Ovary (tissue), 9 donors: ENCODE results near the gene FAP. TPM values are rescaled to one million over a fixed set of nuclear protein-coding genes. Genes with fewer than 3 reads are reported as not detected.

Experiments
- DNase-seq, 5 donors: peaks; one replicate each; pipeline ENCODE4 v3.0.0-alpha.2; 2019 to 2020
- H3K27ac ChIP-seq, 2 donors: fragments of 200-600 bp; one replicate each; pipeline versions ENCODE4 v1.5.1 to v1.8.0; 2019 to 2022
- H3K27me3 ChIP-seq: fragments of 200-600 bp; one replicate; pipeline ENCODE4 v1.8.0; 2022
- H3K36me3 ChIP-seq: fragments of 200-600 bp; sonication (generic); one replicate; pipeline ENCODE4 v1.5.1; 2019
- H3K4me1 ChIP-seq: one replicate; pipeline ENCODE4 v1.8.1; 2013; ENCODE audit warnings: mild to moderate bottlenecking, moderate library complexity; ENCODE audit not compliant: insufficient read depth
- H3K4me3 ChIP-seq: fragments of 200-600 bp; sonication (generic); one replicate; pipeline ENCODE4 v1.5.1; 2017
- H3K9me3 ChIP-seq, 2 donors: fragments of 200-600 bp in 1 of 2; sonication (generic) in 1 of 2; one replicate each; pipeline versions ENCODE4 v1.5.1 to v1.8.1; 2013 to 2019; ENCODE audit warnings: mild to moderate bottlenecking in 1 of 2, moderate library complexity in 1 of 2
- EP300 ChIP-seq: sonication (generic); formaldehyde crosslinking; IDR thresholded peaks from one replicate; pipeline ENCODE4 v1.6.1; 2017; ENCODE audit warnings: antibody characterized with exemption
- POLR2A ChIP-seq: fragments of 450-650 bp; IDR thresholded peaks from one replicate; pipeline ENCODE4 v1.6.1; 2017; ENCODE audit warnings: antibody characterized with exemption, mild to moderate bottlenecking, moderate library complexity
- WGBS, 3 donors: extraction: QIAGEN DNeasy Blood & Tissue Kit in 1 of 3; methylation state at CpG; one replicate each; pipeline versions ENCODE4 v1.1.5 to v1.1.7; 2013 to 2017; 5-methylcytosine and 5-hydroxymethylcytosine counted together
- intact Hi-C, 4 donors: fragments of 100-400 bp; cut with DNase I; formaldehyde crosslinking; loops; one replicate each; pipeline versions ENCODE4 v1.11.0 to v1.15.1; 2022 to 2023
- polyA plus RNA-seq, 2 donors: library from polyadenylated mRNA; stranded (reverse); fragments of 200-250 nt in 1 of 2; fragments of 350-450 nt in 1 of 2; fragmentation: Illumina TruSeq in 1 of 2; extraction: RNeasy Lipid Tissue Mini Kit (QIAGEN cat#74804) in 1 of 2; gene quantifications; one replicate each; pipeline ENCODE4 v1.2.3, GENCODE V29; 2013 to 2014
- total RNA-seq, 7 donors: library from RNA; depleted of rRNA in 2 of 7; stranded (reverse); fragments of >200 nt in 2 of 7; fragmentation: NEBNext Ultra II Directional in 3 of 7; extraction: Animal tissue kit (Norgen Biotek cat#: 25700) in 3 of 7; gene quantifications; one replicate each; pipeline versions ENCODE4 v1.1.0 to v1.2.4, GENCODE V29; 2016 to 2023
- TF ChIP-seq, protein P1 (sequence below), 3 donors: fragments of 450-650 bp in 2 of 3; fragments of 200-600 bp in 1 of 3; IDR thresholded peaks; one replicate each; pipeline versions ENCODE4 v1.5.1 to v1.8.0; 2016 to 2022; ENCODE audit warnings: antibody characterized with exemption in 3 of 3, mild to moderate bottlenecking in 1 of 3
- donor health status: DM: no; HTN: no; CAD: no; lungs with moderate emphysema.
- donor health status: DM: no; HTN: no; CAD: no.
- donor health status: Bipolar disorder and iron deficiency.
- donor health status: DM: yes; HTN: yes; CAD: no.
- donor health status: DM: no; HTN: no; CAD: no.
- donor health status: DM: yes; HTN: yes; CAD: no.

FAP gene
- total and polyA plus RNA-seq, 9 donors = 0.76 to 11.6 (median 2.3) TPM

DNA sequence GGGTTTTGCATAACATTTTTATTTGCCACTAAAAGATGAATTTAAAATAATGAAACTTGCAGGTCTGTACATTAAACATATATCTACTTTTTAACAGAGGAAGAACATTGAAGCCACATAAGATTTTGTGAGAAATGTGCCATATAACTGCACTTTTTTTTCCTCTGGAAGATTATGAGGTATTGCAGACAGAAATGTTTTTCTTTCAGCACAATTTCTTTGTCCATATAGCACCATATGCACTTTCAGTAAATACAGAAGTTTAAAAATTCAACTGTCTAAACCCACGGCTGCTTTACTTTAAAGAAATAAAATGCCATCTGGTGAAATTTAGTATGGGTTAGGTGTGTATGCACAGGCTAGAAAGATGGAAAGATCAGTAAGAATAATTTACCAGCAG is 470 bp upstream of the FAP start:
- WGBS, 3 donors = 53 to 72% (median 65%) methylated on average over 1 of the region's 1 CpG
- Histone ChIP-seq H3K4me1 (peaks cover 2% of the 10 kb centered on the region), H3K36me3 (no peaks in the 10 kb centered on the region), H3K27ac (no peak overlapping the region), H3K9me3 (no peaks in the 10 kb centered on the region), H3K27me3 (no peaks in the 10 kb centered on the region), H3K4me3 (no peak overlapping the region)
- no peak for DNase-seq
- intact Hi-C loops = no loop called here
- TF ChIP-seq, protein P1, sequence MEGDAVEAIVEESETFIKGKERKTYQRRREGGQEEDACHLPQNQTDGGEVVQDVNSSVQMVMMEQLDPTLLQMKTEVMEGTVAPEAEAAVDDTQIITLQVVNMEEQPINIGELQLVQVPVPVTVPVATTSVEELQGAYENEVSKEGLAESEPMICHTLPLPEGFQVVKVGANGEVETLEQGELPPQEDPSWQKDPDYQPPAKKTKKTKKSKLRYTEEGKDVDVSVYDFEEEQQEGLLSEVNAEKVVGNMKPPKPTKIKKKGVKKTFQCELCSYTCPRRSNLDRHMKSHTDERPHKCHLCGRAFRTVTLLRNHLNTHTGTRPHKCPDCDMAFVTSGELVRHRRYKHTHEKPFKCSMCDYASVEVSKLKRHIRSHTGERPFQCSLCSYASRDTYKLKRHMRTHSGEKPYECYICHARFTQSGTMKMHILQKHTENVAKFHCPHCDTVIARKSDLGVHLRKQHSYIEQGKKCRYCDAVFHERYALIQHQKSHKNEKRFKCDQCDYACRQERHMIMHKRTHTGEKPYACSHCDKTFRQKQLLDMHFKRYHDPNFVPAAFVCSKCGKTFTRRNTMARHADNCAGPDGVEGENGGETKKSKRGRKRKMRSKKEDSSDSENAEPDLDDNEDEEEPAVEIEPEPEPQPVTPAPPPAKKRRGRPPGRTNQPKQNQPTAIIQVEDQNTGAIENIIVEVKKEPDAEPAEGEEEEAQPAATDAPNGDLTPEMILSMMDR (IDR thresholded peaks at IDR 0.05) = no peak
- no peak for TF ChIP-seq EP300
- TF ChIP-seq POLR2A = no peak

DNA sequence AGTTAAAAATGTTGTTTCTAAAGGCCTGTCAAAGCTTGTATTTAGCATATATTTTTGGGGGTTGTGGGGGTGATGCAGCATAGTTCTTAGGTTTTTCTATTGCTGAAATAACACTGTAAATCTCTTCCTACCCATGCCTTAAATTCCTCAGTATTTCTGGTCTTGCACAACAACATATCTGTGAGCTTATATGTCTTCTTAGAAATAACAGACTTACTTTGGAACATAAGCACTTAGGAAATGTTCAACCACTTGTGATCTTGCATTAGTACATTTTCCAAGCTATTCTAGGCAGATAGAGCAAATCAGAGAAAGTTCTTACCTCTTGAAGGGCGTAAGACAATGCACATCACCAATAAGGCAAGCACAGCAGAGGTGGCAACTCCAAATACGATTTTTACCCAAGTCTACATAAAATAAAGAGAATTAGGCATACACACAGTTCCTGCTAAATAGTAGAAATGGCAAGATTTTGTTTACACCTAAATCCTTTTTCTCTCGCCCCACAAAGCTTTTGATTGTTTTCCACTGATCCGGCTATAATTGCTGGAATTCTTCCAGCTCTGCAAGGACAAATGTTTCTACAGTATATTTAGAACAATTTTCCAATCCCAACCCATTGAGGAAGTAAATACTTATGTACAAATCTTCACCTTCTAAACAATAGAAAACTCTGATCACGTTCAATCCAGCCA is 512 bp downstream of the FAP start:
- WGBS, 3 donors = 18 to 21% (median 19%) methylated on average over 5 of the region's 5 CpGs
- peak overlapping the region; percentile 6 for H3K4me3 ChIP-seq
- H3K9me3 ChIP-seq = no peaks in the 10 kb centered on the region
- no peak overlapping the region for H3K27ac ChIP-seq
- DNase-seq = no peak
- TF ChIP-seq, protein P1 (IDR thresholded peaks at IDR 0.05) = no peak
- TF ChIP-seq EP300 (no peak), POLR2A (no peak)
- intact Hi-C loops = no loop called here
- H3K4me1 ChIP-seq = peaks cover 2% of the 10 kb centered on the region
- no peaks in the 10 kb centered on the region for H3K36me3 ChIP-seq
- H3K27me3 ChIP-seq = no peaks in the 10 kb centered on the region

DNA sequence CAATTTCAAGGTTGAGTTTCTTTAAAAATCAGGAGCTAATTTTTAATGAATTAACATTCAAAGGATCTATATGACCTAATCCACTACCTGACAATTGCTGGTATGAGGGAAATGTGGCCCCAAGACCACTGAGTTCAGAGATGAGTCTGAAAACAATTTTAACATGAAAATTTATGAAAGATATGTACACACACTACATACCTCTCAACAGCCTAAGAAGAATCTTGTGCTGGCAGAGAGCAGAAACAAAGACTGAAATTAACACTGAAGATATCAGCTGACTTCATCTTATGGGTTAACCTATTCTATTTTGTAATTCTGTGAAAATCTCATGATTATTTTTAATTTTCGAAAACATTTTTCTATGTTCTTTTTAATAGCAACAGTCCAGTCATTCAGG is 1.7 kb downstream of the FAP start:
- DNase-seq = no peak
- H3K36me3 ChIP-seq = no peaks in the 10 kb centered on the region
- intact Hi-C loops = no loop called here
- no peaks in the 10 kb centered on the region for H3K27me3 ChIP-seq
- peaks cover 2% of the 10 kb centered on the region for H3K4me1 ChIP-seq
- no peaks in the 10 kb centered on the region for H3K9me3 ChIP-seq
- WGBS, 3 donors = 72 to 82% (median 74%) methylated on average over 1 of the region's 1 CpG
- TF ChIP-seq POLR2A (no peak), EP300 (no peak)
- TF ChIP-seq, protein P1 (IDR thresholded peaks at IDR 0.05) = no peak
- no peak overlapping the region for H3K27ac ChIP-seq
- H3K4me3 ChIP-seq = no peak overlapping the region

DNA sequence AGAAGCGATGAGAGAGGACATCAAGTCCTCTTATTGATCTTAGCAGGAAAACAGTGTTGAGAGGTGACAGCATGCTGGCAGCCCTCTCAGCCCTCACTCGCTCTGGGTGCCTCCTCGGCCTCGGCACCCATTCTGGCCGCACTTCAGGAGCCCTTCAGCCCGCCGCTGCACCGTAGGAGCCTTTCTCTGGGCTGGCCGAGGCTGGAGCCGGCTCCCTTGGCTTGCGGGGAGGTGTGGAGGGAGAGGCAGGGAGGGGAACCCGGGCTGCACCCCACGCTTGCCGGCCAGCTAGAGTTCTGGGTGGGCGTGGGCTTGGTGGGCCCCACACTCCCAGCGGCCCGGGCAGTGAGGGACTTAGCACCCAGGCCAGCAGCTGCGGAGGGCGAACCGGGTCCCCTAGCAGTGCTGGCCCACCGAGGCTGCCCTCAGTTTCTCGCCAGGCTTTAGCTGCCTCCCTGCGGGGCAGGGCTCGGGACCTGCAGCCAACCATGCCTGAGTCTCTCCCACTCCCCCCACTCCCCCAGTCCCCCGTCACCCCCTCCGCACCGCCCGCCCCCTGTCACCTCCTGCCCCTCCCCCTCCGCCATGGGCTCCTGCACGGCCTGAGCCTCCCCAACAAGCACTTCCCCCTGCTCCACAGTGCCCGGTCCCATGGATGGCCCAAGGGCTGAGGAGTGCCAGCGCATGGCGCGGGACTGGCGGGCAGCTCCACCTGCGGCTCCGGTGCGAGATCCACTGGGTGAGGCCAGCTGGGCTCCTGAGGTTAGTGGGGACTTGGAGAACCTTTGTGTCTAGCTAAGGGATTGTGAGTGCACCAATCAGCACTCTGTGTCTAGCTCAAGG is 8.4 kb downstream of the FAP start:
- H3K4me3 ChIP-seq = no peak overlapping the region
- intact Hi-C loops = no loop called here

More for the DNA sequence above, 8.4 kb downstream of the FAP start:
- TF ChIP-seq, protein P1 (IDR thresholded peaks at IDR 0.05) = no peak
- TF ChIP-seq EP300 = no peak
- no peak for TF ChIP-seq POLR2A
- no peak for DNase-seq
- no peaks in the 10 kb centered on the region for H3K9me3 ChIP-seq
- WGBS, 3 donors = 96 to 99% (median 98%) methylated on average over 31 to 38 of the region's 38 CpGs
- H3K36me3 ChIP-seq = no peaks in the 10 kb centered on the region
- no peaks in the 10 kb centered on the region for H3K27me3 ChIP-seq
- H3K4me1 ChIP-seq = no peaks in the 10 kb centered on the region
- no peak overlapping the region for H3K27ac ChIP-seq
